Measurements from ENCODE around the gene TDRD10.

DNA sequence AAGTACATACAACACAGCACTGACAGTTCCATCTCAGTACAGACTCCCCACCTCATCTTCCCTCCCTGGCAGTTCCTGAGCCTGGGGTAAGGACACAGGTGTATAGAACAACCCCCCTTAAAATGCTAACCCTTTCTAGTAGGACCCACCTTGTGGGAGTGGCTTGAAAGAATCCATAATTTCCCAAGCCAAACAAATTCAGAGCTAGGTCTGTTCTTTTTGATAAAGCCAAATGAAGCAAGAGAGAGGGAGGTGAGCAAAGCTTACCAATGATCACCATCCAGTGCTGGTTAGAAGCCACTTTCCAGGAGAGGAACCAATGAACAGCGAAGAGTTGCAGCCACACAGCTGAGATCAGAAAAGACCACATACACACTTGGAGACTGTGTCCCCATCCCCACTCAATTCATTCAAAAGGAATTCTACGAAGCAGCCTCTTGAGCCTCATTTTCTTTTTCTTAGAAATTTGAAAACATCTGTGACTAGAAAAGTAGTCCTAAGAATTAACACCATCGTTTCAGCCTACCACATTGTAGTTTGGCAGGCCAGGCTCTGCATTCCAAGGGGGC, 47.3 kb downstream of the TDRD10 start:
- TF ChIP-seq, protein P1, sequence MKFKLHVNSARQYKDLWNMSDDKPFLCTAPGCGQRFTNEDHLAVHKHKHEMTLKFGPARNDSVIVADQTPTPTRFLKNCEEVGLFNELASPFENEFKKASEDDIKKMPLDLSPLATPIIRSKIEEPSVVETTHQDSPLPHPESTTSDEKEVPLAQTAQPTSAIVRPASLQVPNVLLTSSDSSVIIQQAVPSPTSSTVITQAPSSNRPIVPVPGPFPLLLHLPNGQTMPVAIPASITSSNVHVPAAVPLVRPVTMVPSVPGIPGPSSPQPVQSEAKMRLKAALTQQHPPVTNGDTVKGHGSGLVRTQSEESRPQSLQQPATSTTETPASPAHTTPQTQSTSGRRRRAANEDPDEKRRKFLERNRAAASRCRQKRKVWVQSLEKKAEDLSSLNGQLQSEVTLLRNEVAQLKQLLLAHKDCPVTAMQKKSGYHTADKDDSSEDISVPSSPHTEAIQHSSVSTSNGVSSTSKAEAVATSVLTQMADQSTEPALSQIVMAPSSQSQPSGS (IDR thresholded peaks at IDR 0.05; ENCODE audit: low read length) = no peak
- no peak for TF ChIP-seq EZH2 (IDR thresholded peaks at IDR 0.05; ENCODE audit: low read depth, low read length, severe bottlenecking)

All from H1 (cell line).